Activated CD4-positive, alpha-beta T cell treated with anti-CD3 and anti-CD28 coated beads, Interleukin-2, amount 10 ng/mL, durations not matched to agents 24 days and 14 days (primary cell): ENCODE results near the gene LRRC37A. TPM values are rescaled to one million over a fixed set of nuclear protein-coding genes. Genes with fewer than 3 reads are reported as not detected.
"Not testable (repeated sequence)": the region's sequence is repeated elsewhere in the genome, so short reads cannot be mapped to it uniquely, and the experiment has no call there.

Experiments
- DNase-seq: peaks from one replicate; pipeline ENCODE4 v3.0.0; 2022
- H3K27ac Mint-ChIP-seq: one replicate; pipeline ENCODE4 v1.8.0; 2022; ENCODE audit warnings: mild to moderate bottlenecking, mixed read lengths
- H3K27me3 Mint-ChIP-seq: one replicate; pipeline ENCODE4 v1.8.0; 2022; ENCODE audit warnings: mixed read lengths
- H3K36me3 Mint-ChIP-seq: one replicate; pipeline ENCODE4 v1.8.0; 2022; ENCODE audit warnings: low read depth, mild to moderate bottlenecking, mixed read lengths
- H3K4me1 Mint-ChIP-seq: one replicate; pipeline ENCODE4 v1.8.0; 2021; ENCODE audit warnings: mixed read lengths
- H3K4me3 Mint-ChIP-seq: one replicate; pipeline ENCODE4 v1.8.0; 2022; ENCODE audit warnings: mild to moderate bottlenecking, moderate library complexity, mixed read lengths
- H3K9me3 Mint-ChIP-seq: one replicate; pipeline ENCODE4 v1.8.0; 2021; ENCODE audit warnings: mixed read lengths
- intact Hi-C: fragments of 100-400 bp; cut with micrococcal nuclease; formaldehyde crosslinking; loops from one replicate; pipeline ENCODE4 v1.15.1; 2023
- total RNA-seq: library from RNA; stranded (reverse); gene quantifications from 2 replicates; pipeline ENCODE4 v1.2.3, GENCODE V29; 2022

The LRRC37A gene
- total RNA-seq, 1 donor from 2014 or later: 2.7 TPM

DNA sequence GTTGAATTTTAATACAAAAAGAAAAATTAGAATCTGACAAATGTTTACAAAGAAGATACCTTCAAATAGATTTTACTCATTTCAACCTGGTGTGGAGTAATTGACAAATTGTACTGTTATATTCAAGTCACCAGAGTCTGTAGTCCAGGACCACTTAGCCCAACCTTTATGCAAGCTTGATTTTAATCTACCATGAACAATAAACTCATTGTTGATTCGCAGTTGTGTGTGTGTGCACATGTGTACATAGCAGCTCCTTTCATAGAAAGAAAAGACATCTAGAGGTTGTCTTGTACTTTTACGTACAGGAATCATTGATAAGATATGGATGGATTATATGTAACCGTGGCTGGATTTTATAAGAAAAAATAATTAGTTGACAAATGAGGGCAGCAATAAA, 20.7 kb upstream of the LRRC37A start:
- Mint-ChIP-seq H3K4me1 (no peaks in the 10 kb centered on the region), H3K36me3 (no peaks in the 10 kb centered on the region), H3K27me3 (peaks cover 60% of the 10 kb centered on the region), H3K27ac (no peak overlapping the region), H3K9me3 (no peaks in the 10 kb centered on the region), H3K4me3 (no peak overlapping the region)
- intact Hi-C loops: no loop called here
- peak; percentile 40 for DNase-seq

DNA sequence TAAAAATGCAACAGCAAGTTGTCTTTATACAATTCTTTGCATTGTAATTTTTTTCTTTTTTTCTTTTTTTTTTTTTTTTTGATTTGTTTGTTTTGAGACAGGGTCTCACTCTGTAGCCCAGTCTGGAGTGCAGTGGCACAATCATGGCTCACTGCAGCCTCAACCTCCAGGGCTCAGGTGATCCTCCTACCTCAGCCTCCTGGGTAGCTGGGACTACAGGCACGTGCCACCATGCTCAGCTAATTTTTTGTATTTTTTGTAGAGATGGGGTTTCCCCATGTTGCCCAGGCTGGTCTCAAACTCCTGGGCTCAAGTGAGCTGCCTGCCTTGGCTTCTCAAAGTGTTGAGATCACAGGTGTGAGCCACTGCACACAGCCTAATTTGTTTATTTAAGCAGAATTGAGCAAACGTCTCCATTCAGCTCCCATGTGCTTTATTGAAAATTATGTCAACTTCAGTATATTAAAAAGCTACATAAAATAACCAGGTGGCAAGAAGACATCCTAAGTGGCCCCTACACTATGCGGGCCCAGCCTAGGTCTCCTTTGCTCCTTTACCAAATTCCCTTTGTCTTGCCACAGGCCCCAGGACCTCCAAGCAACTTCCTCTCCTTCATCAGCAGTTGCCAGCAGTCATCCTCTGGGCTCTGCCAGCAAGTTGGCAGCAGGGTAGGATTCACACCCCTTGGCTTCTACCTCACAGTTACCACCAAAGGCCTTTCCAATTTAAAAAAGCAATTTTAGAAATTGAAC, 18.0 kb upstream of the LRRC37A start:
- H3K4me1 Mint-ChIP-seq, H3K4me3 Mint-ChIP-seq, H3K36me3 Mint-ChIP-seq, H3K9me3 Mint-ChIP-seq, H3K27ac Mint-ChIP-seq, intact Hi-C loops: not testable (repeated sequence)
- H3K27me3 Mint-ChIP-seq: peaks cover 40% of the 10 kb centered on the region
- peak; percentile 51 for DNase-seq

DNA sequence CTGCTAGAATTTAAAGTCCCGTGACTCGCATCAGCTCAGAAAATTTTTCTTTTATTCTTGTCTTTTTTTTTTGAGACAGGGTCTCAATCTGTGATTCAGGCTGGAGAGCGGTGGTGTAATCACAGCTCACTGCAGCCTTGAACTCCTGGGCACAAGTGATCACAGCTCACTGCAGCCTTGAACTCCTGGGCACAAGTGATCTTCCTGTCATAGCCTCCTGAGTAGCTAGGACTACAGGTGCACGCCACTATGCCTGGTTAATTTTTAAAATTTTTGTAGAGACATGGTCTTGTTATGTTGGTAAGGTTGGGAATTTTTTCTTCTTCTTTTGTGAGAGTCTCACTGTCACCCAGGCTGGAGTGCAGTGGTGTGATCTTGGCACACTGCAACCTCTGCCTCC, 13.6 kb upstream of the LRRC37A start:
- DNase-seq: peak; percentile 38
- H3K9me3 Mint-ChIP-seq, H3K27ac Mint-ChIP-seq, H3K36me3 Mint-ChIP-seq, H3K4me3 Mint-ChIP-seq, intact Hi-C loops, H3K27me3 Mint-ChIP-seq: not testable (repeated sequence)
- peaks cover 16% of the 10 kb centered on the region for H3K4me1 Mint-ChIP-seq

DNA sequence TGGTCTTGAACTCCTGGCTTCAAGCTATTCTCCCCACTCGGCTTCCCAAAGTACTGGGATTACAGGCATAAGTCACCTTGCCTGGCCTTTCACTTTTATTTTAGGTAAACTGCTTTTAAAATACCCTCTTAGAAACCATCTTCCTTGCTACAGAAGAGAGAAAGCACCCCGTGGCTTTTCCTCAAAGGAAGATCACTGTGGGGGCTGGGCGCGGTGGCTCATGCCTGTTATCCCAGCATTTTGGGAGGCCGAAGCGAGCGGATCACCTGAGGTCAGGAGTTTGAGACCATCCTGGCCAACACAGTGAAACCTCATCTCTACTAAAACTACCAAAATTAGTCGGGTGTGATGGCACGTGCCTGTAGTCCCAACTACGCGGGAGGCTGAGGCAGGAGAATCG, 12.3 kb upstream of the LRRC37A start:
- H3K36me3 Mint-ChIP-seq, intact Hi-C loops, H3K27ac Mint-ChIP-seq, H3K4me3 Mint-ChIP-seq, H3K9me3 Mint-ChIP-seq, H3K27me3 Mint-ChIP-seq: not testable (repeated sequence)
- peaks cover 22% of the 10 kb centered on the region for H3K4me1 Mint-ChIP-seq
- peak; percentile 44 for DNase-seq

DNA sequence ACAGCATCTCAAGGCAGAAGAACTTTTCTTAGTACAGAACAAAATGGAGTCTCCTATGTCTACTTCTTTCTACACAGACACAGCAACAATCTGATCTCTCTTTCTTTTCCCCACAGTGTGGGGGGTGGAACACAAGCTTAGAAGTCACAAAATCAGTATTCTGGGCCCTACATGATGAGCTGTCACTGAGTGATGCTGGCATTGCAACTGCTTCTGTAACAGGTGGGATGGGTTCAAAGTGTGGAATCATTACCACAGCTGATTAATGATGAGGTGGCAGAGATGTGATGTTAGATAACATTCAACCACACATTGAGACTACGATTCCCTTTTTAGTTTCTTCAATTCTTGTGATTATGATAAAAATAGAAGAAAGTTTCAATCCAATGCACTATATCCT, 10.5 kb upstream of the LRRC37A start:
- peak overlapping the region; percentile 51 for H3K27ac Mint-ChIP-seq
- DNase-seq: peak; percentile 60

DNA sequence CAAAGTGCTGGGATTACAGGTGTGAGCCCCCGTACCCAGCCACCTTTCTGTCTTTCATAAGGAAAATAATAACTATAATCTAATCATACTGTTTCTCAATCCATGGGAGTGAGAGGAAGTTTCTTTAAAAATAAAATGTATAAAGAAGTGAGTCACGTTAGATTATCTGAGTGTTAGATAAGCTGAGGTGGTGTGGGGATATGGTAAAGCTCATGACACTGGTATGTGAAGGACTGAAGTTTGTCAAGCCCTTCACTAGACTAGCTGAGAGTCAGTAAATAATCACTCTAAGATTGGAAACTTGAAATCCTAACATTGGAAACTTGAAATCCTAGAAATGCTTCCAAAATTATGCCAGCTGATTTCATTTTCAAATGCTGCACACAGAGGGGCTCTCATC, 9.4 kb upstream of the LRRC37A start:
- H3K9me3 Mint-ChIP-seq, H3K4me3 Mint-ChIP-seq, DNase-seq, intact Hi-C loops, H3K27me3 Mint-ChIP-seq, H3K36me3 Mint-ChIP-seq, H3K27ac Mint-ChIP-seq: not testable (repeated sequence)
- peaks cover 22% of the 10 kb centered on the region for H3K4me1 Mint-ChIP-seq

More for the DNA sequence above, 10.5 kb upstream of the LRRC37A start:
- H3K36me3 Mint-ChIP-seq, intact Hi-C loops, H3K9me3 Mint-ChIP-seq, H3K27me3 Mint-ChIP-seq: not testable (repeated sequence)
- Mint-ChIP-seq H3K4me1 (peaks cover 22% of the 10 kb centered on the region), H3K4me3 (peak overlapping the region; percentile 4)

DNA sequence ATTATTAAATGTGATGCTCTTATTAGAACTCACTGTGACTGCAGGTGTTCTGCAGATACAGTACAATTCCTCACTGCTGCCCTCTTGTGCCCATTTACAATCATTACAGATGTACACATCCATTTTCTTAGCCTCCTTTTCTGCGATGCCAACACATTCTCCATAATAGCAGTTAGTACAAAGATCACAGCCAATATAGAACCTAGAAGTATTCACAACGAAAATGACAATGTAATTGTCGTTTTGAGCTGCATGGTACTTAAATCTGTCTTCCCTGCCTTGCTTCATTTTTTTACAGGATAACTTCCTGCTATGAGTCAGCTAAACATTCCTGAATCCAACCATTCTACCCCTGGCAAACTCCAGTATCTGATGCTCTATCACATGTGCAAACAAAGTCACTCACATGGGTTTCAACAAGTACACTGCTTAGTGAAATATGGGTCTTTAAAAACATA, 8.1 kb upstream of the LRRC37A start:
- not testable (repeated sequence) for H3K27me3 Mint-ChIP-seq, H3K27ac Mint-ChIP-seq, H3K9me3 Mint-ChIP-seq, H3K36me3 Mint-ChIP-seq, H3K4me3 Mint-ChIP-seq
- DNase-seq: peak; percentile 92
- intact Hi-C loops: loop anchor here (1.0 kb wide), 1 partner anchor 33 kb away; no protein-coding TSS in a partner anchor
- peaks cover 33% of the 10 kb centered on the region for H3K4me1 Mint-ChIP-seq

DNA sequence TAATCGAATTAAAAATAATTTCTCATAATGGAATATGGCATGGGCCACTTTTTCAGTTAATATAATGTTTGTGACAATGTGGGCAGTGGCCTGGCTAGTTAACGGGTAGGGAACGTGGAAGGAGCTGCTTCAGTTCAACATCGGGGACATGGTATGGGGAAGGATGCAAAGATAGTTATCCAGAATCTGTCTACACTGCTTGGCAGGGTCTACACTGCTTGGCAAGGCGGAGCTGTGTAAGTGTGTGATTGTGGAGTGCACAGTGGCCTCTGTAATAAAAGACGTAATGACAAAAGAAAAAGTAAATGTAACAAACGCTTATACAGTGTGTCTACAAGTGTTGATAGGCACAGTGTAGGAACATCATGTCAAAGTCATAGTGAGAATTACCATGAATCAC, 7.3 kb upstream of the LRRC37A start:
- H3K4me3 Mint-ChIP-seq, H3K27me3 Mint-ChIP-seq, intact Hi-C loops, H3K36me3 Mint-ChIP-seq, H3K27ac Mint-ChIP-seq, H3K9me3 Mint-ChIP-seq: not testable (repeated sequence)
- H3K4me1 Mint-ChIP-seq: peaks cover 33% of the 10 kb centered on the region
- peak; percentile 54 for DNase-seq

DNA sequence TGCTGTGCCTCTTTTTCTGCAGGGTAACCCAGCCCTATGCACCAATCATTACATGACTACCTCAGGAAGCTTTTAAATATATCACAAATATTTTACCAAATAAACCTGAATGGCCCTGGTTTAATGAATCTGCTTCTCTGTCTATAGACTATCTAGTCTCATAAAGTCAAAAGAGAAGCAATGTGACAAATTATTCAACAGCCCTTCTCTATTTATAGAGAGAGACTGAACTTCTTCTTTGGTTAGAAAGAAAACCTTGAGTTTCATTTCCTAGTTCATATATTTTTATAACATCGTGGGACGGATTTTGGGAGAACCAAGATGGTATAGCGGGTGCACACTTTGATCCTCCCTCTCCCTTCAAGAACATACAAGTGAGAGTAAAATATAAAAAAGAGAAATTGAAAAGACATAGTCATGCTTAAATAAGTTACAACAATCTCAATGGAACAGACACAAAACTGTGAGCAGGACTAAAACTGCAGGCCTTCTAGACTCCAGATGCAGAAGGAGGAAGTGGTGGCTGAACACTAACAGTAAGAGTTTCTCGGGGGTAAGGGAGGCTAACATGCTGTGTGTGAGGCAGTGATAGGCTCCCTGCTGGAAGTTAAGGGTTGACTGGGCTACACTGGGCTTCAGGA, 3.9 kb upstream of the LRRC37A start:
- H3K27me3 Mint-ChIP-seq, H3K4me3 Mint-ChIP-seq, intact Hi-C loops, H3K9me3 Mint-ChIP-seq, H3K36me3 Mint-ChIP-seq: not testable (repeated sequence)
- Mint-ChIP-seq H3K27ac (peak overlapping the region; percentile 42), H3K4me1 (peaks cover 17% of the 10 kb centered on the region)
- peak; percentile 70 for DNase-seq

DNA sequence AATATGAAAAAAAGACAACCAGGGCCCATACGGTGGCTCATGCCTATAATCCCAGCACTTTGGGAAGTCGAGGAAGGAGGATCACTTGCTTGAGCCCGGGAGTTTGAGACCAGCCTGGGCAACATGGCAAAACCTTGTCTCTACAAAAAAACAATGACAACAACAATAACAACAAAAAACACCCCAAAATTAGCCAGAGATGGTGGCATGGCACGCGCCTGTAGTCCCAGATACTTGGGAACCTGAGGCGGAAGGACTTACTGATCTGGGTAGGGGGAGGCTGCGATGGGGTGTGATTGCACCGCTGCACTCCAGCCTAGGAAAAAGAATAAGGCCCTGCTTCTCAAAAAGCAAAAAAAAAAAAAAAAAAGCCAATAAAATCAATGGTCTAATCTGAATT, 3.3 kb upstream of the LRRC37A start:
- Mint-ChIP-seq H3K4me1 (peaks cover 16% of the 10 kb centered on the region), H3K27ac (peak overlapping the region; percentile 42)
- H3K9me3 Mint-ChIP-seq, H3K36me3 Mint-ChIP-seq, H3K27me3 Mint-ChIP-seq, H3K4me3 Mint-ChIP-seq, DNase-seq, intact Hi-C loops: not testable (repeated sequence)

DNA sequence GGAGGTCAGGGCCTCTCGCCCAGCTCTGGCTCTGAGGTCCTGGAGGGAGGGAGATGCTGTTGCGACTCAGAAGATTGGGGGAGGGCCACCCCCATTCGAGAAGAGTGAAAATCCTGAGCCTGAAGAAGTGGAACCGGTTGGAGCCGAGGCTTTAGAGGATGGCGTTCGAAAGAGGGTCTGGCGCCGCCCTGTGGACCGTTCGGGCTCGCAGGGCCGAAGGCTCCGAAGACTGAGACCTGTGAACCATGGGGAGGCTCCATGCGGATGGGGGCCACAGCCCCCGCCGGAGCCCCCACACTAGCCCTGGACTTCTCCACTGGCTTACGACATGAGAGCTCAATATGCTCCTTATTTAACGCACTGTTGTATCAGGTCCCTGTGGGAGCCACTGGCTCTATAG, 46.3 kb downstream of the LRRC37A start:
- DNase-seq, intact Hi-C loops, H3K27me3 Mint-ChIP-seq, H3K4me3 Mint-ChIP-seq, H3K4me1 Mint-ChIP-seq, H3K36me3 Mint-ChIP-seq, H3K27ac Mint-ChIP-seq, H3K9me3 Mint-ChIP-seq: not testable (repeated sequence)

DNA sequence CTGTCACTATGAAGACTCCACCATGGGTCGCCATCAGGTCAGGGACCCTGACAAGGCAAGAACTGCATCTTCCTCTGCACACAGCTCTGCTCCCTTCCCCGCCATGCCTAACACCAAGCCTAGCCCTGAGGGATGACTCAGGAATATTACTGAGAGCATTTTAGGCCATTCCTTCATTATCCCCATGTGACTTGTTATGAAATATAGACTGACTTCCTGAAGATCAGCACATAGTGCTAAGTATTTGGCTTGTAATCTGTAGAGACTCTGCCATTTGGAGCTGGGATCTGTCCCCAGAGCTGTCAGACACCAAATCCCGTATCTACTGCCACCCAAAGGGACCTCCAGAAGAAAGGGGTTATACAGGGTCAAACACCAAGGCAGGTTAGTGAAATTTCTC, 47.2 kb downstream of the LRRC37A start:
- H3K4me1 Mint-ChIP-seq, intact Hi-C loops, H3K9me3 Mint-ChIP-seq, H3K36me3 Mint-ChIP-seq, H3K27ac Mint-ChIP-seq, H3K27me3 Mint-ChIP-seq, DNase-seq, H3K4me3 Mint-ChIP-seq: not testable (repeated sequence)

DNA sequence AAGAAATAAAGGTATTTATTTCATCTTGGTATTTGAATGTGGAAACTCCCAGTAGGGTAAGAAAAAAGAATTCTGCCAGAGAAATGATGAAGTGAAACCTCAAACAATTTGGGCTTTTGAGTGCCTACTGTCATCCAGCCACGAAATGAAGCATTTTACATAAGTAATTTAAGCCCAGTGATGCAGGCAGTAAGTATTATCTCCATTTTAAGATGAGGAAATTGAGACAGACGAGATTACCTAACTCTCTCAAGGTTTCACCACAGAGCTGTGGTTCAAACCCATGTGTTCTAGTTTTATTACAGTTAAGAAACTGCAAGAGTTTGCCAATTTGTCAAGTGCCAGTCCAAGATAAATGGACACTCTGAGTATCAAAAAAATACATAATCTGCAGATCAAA, 53.4 kb downstream of the LRRC37A start:
- intact Hi-C loops, H3K4me1 Mint-ChIP-seq, DNase-seq, H3K27ac Mint-ChIP-seq, H3K9me3 Mint-ChIP-seq, H3K4me3 Mint-ChIP-seq, H3K27me3 Mint-ChIP-seq, H3K36me3 Mint-ChIP-seq: not testable (repeated sequence)

DNA sequence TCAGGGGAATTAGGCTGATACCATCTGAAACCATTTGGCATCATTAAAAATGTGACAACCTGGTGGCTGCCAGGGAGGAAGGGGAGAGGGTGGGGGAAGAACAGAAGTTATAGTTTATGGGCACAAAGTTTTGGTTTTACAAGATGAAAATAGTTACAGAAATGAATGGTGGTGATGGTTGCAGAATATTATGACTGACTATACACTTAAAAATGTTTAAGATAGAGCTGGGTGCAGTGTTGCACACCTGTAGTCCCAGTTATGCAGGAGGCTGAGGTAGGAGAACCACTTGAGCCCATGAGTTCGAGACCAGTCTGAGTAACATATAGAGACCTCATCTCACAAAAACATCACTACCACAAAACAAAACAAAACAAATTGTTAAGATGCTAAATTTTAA, 54.1 kb downstream of the LRRC37A start:
- H3K36me3 Mint-ChIP-seq, H3K4me1 Mint-ChIP-seq, H3K27ac Mint-ChIP-seq, DNase-seq, H3K4me3 Mint-ChIP-seq, H3K27me3 Mint-ChIP-seq, H3K9me3 Mint-ChIP-seq, intact Hi-C loops: not testable (repeated sequence)

DNA sequence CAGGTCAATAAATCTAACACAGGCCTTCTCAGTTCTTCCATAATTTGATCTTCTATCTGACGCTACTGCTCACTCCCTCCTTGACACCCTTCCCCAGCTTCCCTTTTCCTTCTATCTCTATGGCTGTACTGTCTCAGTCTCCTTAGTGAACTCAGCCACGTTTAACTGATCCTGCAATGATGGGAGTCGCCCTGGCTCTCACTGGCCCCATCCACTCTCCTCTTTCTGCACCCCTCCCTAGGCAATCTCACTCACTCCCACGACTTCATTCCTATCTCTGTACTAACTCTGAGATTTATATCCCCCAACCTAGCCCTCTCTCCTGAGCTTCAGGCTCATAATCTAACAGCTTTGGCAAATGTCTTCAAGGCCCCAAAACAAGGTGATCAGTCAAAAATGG, 58.9 kb downstream of the LRRC37A start:
- H3K4me1 Mint-ChIP-seq, H3K27me3 Mint-ChIP-seq, H3K9me3 Mint-ChIP-seq, H3K4me3 Mint-ChIP-seq, intact Hi-C loops, H3K27ac Mint-ChIP-seq, DNase-seq, H3K36me3 Mint-ChIP-seq: not testable (repeated sequence)
